ENCODE results near the gene ATP6V1G1.
A peak's percentile ranks its signal among the peaks of the same experiment; 100 is the strongest.
"Not testable (repeated sequence)": the region's sequence is repeated elsewhere in the genome, so short reads cannot be mapped to it uniquely, and the experiment has no call there.

ATP6V1G1 gene

GRCh38 chr9:114578134-114578533 is 9.4 kb upstream of the ATP6V1G1 start:
- DNase-seq (ENCODE audit: low read depth in 1 of 2, low spot score in 1 of 2), result not testable (repeated sequence)

GRCh38 chr9:114580609-114581193 is 6.9 kb upstream of the ATP6V1G1 start:
- DNase-seq (ENCODE audit: low read depth in 1 of 2, low spot score in 1 of 2), result no peak

GRCh38 chr9:114583371-114584155 is 4.0 kb upstream of the ATP6V1G1 start:
- DNase-seq (ENCODE audit: low read depth in 1 of 2, low spot score in 1 of 2), result no peak

GRCh38 chr9:114588210-114588609 is 641 bp downstream of the ATP6V1G1 start:
- no peak for DNase-seq (ENCODE audit: low read depth in 1 of 2, low spot score in 1 of 2)

GRCh38 chr9:114588651-114589526 is 1.3 kb downstream of the ATP6V1G1 start:
- no peak for DNase-seq (ENCODE audit: low read depth in 1 of 2, low spot score in 1 of 2)

GRCh38 chr9:114590328-114590727 is 2.8 kb downstream of the ATP6V1G1 start:
- no peak for DNase-seq (ENCODE audit: low read depth in 1 of 2, low spot score in 1 of 2)

- no peak for DNase-seq (ENCODE audit: low read depth in 1 of 2, low spot score in 1 of 2)
Observed at GRCh38 chr9:114591291-114591787, 3.8 kb downstream of the ATP6V1G1 start.

GRCh38 chr9:114591849-114592248 is 4.3 kb downstream of the ATP6V1G1 start:
- DNase-seq (ENCODE audit: low read depth in 1 of 2, low spot score in 1 of 2), result no peak

- DNase-seq (ENCODE audit: low read depth in 1 of 2, low spot score in 1 of 2), result peak in 1 of 2 donors; percentile 30
Observed at GRCh38 chr9:114592356-114592755, 4.8 kb downstream of the ATP6V1G1 start.

GRCh38 chr9:114594136-114594535 is 6.6 kb downstream of the ATP6V1G1 start:
- DNase-seq (ENCODE audit: low read depth in 1 of 2, low spot score in 1 of 2), result no peak

- DNase-seq (ENCODE audit: low read depth in 1 of 2, low spot score in 1 of 2), result not testable (repeated sequence)
Observed at GRCh38 chr9:114600502-114601248, 13.1 kb downstream of the ATP6V1G1 start.

GRCh38 chr9:114601787-114602186 is 14.2 kb downstream of the ATP6V1G1 start:
- DNase-seq (ENCODE audit: low read depth in 1 of 2, low spot score in 1 of 2), result not testable (repeated sequence)

GRCh38 chr9:114602620-114603019 is 15.1 kb downstream of the ATP6V1G1 start:
- DNase-seq (ENCODE audit: low read depth in 1 of 2, low spot score in 1 of 2), result no peak

- DNase-seq (ENCODE audit: low read depth in 1 of 2, low spot score in 1 of 2), result no peak
Observed at GRCh38 chr9:114603248-114603647, 15.7 kb downstream of the ATP6V1G1 start.

- no peak for DNase-seq (ENCODE audit: low read depth in 1 of 2, low spot score in 1 of 2)
Observed at GRCh38 chr9:114604989-114605388, 17.4 kb downstream of the ATP6V1G1 start.

- DNase-seq (ENCODE audit: low read depth in 1 of 2, low spot score in 1 of 2), result no peak
Observed at GRCh38 chr9:114606068-114606467, 18.5 kb downstream of the ATP6V1G1 start.

- DNase-seq (ENCODE audit: low read depth in 1 of 2, low spot score in 1 of 2), result no peak
Observed at GRCh38 chr9:114606597-114607207, 19.1 kb downstream of the ATP6V1G1 start.

GRCh38 chr9:114607671-114608524 is 20.3 kb downstream of the ATP6V1G1 start:
- DNase-seq (ENCODE audit: low read depth in 1 of 2, low spot score in 1 of 2), result no peak

- no peak for DNase-seq (ENCODE audit: low read depth in 1 of 2, low spot score in 1 of 2)
Observed at GRCh38 chr9:114608525-114608796, 20.9 kb downstream of the ATP6V1G1 start.

All from stimulated activated CD4-positive, alpha-beta T cell treated with anti-CD3 and anti-CD28 coated beads, Interleukin-15, amount 100 ng/mL, for 1 hour (primary cell).